SW 1271 (cell line): ENCODE measurements around the gene KDM4C.

ENCODE experiments used
- DNase-seq, 2 experiments: peaks; one replicate each; lab custom pipeline; 2025; lab: John Stamatoyannopoulos, UW

Gene KDM4C

DNA sequence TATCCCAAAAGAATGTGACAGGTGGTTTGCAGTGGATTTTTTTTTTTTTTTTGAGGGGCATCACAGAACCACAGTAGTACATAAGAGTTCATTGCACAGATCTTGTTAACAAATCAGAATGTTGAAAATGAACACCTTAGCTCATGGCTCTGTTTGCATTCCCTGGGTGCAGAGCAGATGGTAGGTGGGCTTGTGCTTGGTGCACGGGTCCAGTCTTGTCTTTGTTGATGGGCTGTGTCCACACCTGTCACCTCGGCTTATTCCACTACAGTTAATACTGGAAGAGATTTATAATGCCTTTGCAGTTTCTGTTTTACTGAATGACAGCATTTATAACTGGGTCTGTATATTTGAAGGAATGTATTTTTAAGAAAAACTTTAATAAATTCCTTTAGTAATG is 146.6 kb downstream of the KDM4C start:
- DNase-seq = no peak

GRCh38 chr9:6905850-6906375 is 148.1 kb downstream of the KDM4C start:
- DNase-seq = no peak

- DNase-seq = peak in 1 of 2 experiments; percentile 1
Observed at GRCh38 chr9:6907772-6908381, 150.1 kb downstream of the KDM4C start.

GRCh38 chr9:6909181-6909580 is 151.4 kb downstream of the KDM4C start:
- no peak for DNase-seq

DNA sequence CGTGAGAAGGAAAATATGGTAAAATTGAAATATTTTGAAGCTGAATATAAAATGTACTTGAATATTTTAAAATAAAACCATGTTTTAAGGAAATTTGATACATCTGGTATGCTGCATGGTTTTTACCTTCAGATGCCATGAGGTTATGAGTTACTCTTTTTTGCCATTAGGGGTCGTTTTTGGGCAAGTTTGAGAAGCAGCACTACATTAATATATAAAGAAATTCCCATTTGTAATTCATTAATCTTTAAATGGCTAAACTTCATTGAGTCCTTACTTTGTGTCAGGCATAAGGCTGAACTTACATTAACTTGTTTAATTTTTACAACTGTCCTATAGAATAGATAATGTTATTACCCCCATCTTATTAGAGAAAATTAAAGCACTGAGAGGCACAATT is 152.3 kb downstream of the KDM4C start:
- no peak for DNase-seq

- DNase-seq = no peak
Observed at GRCh38 chr9:6910497-6910896, 152.7 kb downstream of the KDM4C start.

DNA sequence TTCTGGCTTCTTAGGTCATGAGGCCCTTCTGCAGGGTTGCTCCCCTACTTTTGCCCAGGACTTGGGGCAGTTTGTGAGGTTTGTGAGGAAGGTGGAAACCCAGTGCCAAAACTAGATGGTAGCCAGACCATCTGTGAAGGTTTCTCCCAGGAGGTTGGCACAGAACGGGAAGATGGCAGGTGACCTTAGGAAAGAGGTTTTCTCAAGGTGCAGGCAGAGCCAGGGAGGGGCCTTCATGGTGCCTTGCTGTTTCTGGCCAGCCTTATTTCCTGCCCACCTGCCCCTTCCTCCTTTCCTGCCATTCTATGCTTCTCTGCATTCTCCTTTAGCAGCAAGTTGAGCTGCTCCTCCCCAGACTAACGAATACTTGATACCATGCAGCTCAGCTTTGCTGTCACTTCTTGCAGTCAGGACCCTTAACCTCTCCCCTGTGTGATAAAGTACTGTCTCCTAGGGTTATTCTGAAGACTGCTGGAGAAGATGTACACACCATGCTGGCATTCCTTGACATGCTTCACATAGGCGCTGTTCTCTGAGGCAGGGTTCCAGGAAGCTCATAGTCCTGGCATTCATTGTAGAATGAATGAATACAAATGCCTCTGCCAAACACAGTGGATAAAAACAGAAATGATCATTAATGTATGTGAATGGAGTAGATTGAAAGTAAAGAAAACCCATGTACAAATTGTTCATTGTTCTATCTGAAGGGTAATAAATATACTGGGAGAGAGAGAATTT is 154.3 kb downstream of the KDM4C start:
- no peak for DNase-seq

- no peak for DNase-seq
Observed at GRCh38 chr9:6915635-6916034, 157.9 kb downstream of the KDM4C start.

GRCh38 chr9:6917162-6917561 is 159.4 kb downstream of the KDM4C start:
- no peak for DNase-seq

DNA sequence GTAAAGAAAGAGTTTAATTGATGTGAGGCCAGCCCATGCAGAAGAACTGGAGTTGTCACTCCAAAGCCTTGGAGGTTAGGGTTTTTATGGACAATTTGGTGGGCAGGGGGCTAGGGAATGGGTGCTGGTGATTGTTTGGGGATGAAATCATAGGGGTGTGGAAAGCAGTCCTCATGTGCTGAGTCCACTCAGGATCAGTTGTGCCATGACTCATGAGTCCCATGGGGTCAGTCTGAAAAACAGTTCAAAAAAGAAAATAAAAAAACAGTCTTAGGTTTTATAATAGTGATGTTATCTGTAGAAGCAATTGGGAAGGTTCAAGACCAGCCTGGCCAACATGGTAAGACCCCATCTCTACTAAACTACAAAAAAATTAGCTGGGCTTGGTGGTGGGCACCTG is 162.3 kb downstream of the KDM4C start:
- no peak for DNase-seq

DNA sequence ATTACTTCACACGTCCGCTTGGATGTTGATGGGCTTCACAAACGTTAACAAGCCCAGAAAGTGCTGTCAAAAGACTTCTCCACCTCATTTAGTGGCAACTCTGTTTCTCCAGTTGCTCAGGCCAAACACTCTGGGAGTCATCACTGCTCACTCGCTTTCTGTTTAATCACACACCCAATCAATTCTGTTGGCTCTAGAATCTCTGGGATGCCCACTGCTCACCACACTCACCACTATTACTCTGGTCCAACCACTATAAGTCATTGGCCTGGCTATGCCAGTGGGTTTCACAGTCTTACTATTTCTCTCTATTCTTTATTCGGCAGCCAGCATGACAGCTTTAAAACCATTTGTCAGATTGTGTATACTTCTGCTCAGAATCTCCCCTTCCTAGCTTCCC is 163.5 kb downstream of the KDM4C start:
- DNase-seq = no peak

DNA sequence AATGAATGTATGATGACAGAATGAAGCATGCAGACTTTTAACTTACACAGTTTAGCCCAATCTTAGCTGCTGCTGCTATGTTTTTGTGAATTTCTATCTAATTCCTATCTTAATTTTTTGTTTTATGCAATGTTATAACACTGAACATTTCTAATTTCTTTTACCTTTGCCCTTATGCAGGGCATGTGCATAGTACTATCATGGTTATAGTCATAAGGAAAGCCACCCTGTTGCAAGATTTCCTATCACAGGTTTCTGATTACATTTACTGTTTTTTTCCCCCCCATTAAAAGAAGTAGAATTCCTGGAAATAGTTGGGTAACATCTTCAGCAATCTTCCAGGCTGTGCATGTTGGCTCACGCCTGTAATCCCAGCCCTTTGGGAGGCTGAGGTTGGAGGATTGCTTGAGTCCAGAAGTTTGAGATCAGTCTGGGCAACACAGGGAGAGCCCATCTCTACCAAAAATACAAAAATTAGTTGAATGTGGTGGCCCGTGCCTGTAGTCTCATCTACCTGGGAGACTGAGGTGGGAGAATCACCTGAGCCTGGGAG is 164.4 kb downstream of the KDM4C start:
- DNase-seq = no peak

GRCh38 chr9:6922680-6923079 is 164.9 kb downstream of the KDM4C start:
- DNase-seq = no peak

DNA sequence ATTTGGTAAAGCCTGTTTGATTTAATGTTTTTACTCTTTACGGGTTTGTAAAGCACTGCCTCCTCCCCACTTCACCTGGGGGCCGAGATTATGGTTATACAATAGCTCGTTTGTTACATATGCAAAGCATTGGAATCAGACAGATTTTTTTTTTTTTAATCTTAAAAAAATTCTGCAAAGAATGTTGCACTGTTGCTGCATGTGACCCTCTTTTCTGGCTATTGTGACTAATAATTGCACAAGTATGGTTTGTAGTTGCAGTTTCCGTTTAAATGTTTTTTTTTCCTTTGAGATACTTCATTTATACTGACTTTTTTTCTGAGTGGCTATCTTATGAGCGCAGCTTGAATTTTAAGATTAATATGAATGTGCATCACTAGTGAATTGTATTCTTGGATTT is 165.3 kb downstream of the KDM4C start:
- no peak for DNase-seq

GRCh38 chr9:6924149-6924548 is 166.4 kb downstream of the KDM4C start:
- no peak for DNase-seq

DNA sequence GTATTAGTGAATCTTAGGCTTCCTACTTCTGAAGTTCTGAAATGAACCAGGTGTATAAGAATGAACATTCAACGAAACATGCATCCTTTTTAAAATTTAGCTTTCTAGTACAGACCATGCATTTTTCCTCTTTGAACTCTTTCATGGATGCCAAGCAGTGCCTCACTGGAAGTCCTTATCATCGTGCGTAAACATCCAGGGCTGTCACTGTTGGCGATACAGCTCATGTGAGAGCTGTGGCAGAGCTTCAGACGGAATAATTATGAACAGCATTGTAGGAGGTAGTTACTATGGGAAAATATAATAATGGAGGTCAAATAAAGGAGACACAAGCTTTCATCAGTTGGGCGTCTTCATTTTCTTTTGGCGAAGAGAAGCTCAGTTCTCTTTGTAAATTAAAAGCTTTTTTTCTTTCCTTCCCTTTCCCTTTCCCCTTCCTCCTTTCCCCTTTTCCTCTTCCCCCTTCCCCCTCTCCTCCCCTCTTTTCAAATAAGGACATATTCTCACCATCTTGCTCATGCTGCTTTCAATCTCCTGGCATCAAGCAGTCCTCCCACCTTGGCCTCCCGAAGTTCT is 167.3 kb downstream of the KDM4C start:
- no peak for DNase-seq

GRCh38 chr9:6925836-6926235 is 168.1 kb downstream of the KDM4C start:
- no peak for DNase-seq

GRCh38 chr9:6926436-6926835 is 168.7 kb downstream of the KDM4C start:
- DNase-seq = no peak

- DNase-seq = no peak
Observed at GRCh38 chr9:6927838-6928237, 170.1 kb downstream of the KDM4C start.

GRCh38 chr9:6928863-6929262 is 171.1 kb downstream of the KDM4C start:
- DNase-seq = no peak

DNA sequence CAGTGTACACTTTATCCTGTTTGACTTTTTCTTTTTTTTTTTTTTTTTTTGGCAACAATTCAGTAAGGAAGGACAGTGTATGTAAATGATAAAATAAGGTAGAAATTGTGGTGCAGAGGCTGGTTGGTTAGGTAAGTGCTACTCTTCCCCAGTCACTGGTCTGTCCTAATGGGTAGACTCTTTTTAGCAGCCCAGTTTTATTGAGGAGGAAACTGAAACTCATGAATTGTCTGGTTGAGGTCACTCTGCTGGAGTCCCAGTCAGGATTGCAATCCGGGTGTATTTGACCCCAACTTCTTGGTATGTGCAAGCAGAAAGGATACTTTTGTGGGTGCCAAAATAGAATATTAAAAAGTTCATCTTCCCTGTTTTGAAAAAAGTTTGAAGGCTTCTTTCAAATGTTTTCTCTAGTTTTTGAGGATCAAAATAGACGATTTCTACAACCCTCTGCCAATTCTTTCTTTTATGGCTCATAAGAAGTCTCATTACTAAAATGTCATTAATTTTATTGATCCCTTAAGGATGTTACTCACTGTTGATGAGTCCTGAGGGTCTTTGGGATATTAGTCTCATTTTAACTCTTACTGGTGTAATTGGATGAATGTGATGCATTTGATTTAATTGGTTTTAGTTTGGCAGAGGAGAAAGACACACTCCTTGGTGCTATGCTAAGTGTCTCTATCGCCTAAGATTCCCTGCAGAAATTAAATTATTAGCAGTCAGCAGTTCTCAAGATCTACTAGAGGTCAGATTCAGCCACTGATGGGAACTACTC is 171.9 kb downstream of the KDM4C start:
- DNase-seq = no peak

DNA sequence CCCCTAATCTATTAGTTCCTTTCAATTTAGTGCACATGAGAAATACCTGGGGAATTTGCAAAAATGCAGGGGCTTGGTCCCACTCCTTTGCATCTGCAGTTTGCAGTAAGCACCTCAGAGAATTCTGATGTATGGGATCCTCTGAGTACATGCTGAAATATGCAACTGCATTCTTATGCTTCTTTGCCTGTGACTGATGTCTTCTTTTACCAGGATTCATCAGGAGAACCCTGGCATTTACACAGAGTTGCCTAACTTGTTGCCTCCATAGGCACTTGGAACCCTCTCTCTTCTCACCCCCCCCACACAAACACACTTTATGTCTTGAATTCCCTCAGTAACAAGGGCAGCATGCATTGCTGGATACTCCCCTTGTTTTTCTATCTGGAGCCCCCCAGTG is 173.1 kb downstream of the KDM4C start:
- peak in 1 of 2 experiments; percentile 4 for DNase-seq
